Thyroid gland (tissue), 4 donors: ENCODE measurements around the gene PCDHB13. TPM values are rescaled to one million over a fixed set of nuclear protein-coding genes. Genes with fewer than 3 reads are reported as not detected.

Source experiments
- DNase-seq, 2 donors: peaks; one replicate each; pipeline ENCODE4 v3.0.0-alpha.2; 2019
- H3K27ac ChIP-seq, 3 donors: fragments of 200-600 bp; sonication (generic); 1 replicate in 2 of 3; 2 replicates in 1 of 3; pipeline ENCODE4 v1.5.1; 2016 to 2019; ENCODE audit warnings: mild to moderate bottlenecking in 1 of 3, moderate library complexity in 1 of 3
- H3K27me3 ChIP-seq: fragments of 200-600 bp; sonication (generic); one replicate; pipeline ENCODE4 v1.5.1; 2019
- H3K36me3 ChIP-seq, 2 donors: fragments of 200-600 bp; sonication (generic); one replicate each; pipeline ENCODE4 v1.5.1; 2016 to 2019
- H3K4me1 ChIP-seq, 2 donors: fragments of 200-600 bp; sonication (generic); one replicate each; pipeline ENCODE4 v1.5.1; 2017 to 2019
- H3K4me3 ChIP-seq, 3 donors: fragments of 200-600 bp; sonication (generic); replicated peaks in 1 of 3; 1 replicate in 2 of 3; 2 replicates in 1 of 3; pipeline ENCODE4 v1.5.1; 2016; ENCODE audit warnings: mild to moderate bottlenecking in 1 of 3
- H3K9me3 ChIP-seq: fragments of 200-600 bp; sonication (generic); one replicate; pipeline ENCODE4 v1.5.1; 2017
- CTCF ChIP-seq, 6 experiments: fragments of 200-600 bp in 3 of 6; fragments of 450-650 bp in 3 of 6; sonication (generic) in 3 of 6; IDR thresholded peaks; one replicate each; pipeline ENCODE4 v1.5.1; 2016 to 2019; ENCODE audit warnings: antibody characterized with exemption in 6 of 6, mild to moderate bottlenecking in 2 of 6, inconsistent platforms in 1 of 6, moderate library complexity in 1 of 6
- POLR2A ChIP-seq, 2 donors: fragments of 450-650 bp; IDR thresholded peaks; one replicate each; pipeline ENCODE4 v1.6.1; 2017; ENCODE audit warnings: antibody characterized with exemption in 2 of 2, mild to moderate bottlenecking in 2 of 2, moderate library complexity in 1 of 2
- WGBS, 2 donors: methylation state at CpG; one replicate each; pipeline ENCODE4 v1.1.5; 2017; 5-methylcytosine and 5-hydroxymethylcytosine counted together
- intact Hi-C: fragments of 100-400 bp; cut with DNase I; formaldehyde crosslinking; loops from one replicate; pipeline ENCODE4 v1.15.1; 2023
- total RNA-seq, 4 donors: library from RNA; depleted of rRNA; stranded (reverse); fragments of >200 nt; gene quantifications; one replicate each; pipeline ENCODE4 v1.2.3, GENCODE V29; 2016

PCDHB13 gene
- total RNA-seq, 4 donors from 2014 or later, result 4.0 to 7.2 (median 5.2) TPM

- no peaks in the 10 kb centered on the region for H3K4me1 ChIP-seq
Observed at GRCh38 chr5:141250576-141250975, 36.9 kb downstream of the PCDHB13 start.

GRCh38 chr5:141258464-141258863 lies 44.7 kb downstream of the PCDHB13 start:
- DNase-seq, result no peak
- TF ChIP-seq CTCF (IDR thresholded peaks at IDR 0.05) (no peak), POLR2A (IDR thresholded peaks at IDR 0.05) (no peak)
- intact Hi-C loops, result loop anchor here (5.0 kb wide), 1 partner anchor 59 kb away; no protein-coding TSS in a partner anchor
- no peaks in the 10 kb centered on the region for H3K27me3 ChIP-seq
- H3K9me3 ChIP-seq, result peaks cover 18% of the 10 kb centered on the region
- no peak overlapping the region for H3K27ac ChIP-seq
- H3K36me3 ChIP-seq, result no peaks in the 10 kb centered on the region
- H3K4me3 ChIP-seq, result no peak overlapping the region
- no peaks in the 10 kb centered on the region for H3K4me1 ChIP-seq

More at GRCh38 chr5:141250576-141250975, 36.9 kb downstream of the PCDHB13 start:
- Histone ChIP-seq H3K4me3 (no peak overlapping the region), H3K27me3 (no peaks in the 10 kb centered on the region), H3K27ac (no peak overlapping the region), H3K36me3 (no peaks in the 10 kb centered on the region), H3K9me3 (no peaks in the 10 kb centered on the region)
- DNase-seq, result no peak
- intact Hi-C loops, result no loop called here
- no peak for TF ChIP-seq POLR2A (IDR thresholded peaks at IDR 0.05)
- no peak for TF ChIP-seq CTCF (IDR thresholded peaks at IDR 0.05)

GRCh38 chr5:141258948-141259347 lies 45.2 kb downstream of the PCDHB13 start:
- DNase-seq, result no peak
- intact Hi-C loops, result loop anchor here (5.0 kb wide), 1 partner anchor 58 kb away; no protein-coding TSS in a partner anchor
- H3K4me3 ChIP-seq, result no peak overlapping the region
- no peaks in the 10 kb centered on the region for H3K4me1 ChIP-seq
- H3K9me3 ChIP-seq, result peaks cover 18% of the 10 kb centered on the region
- TF ChIP-seq CTCF (IDR thresholded peaks at IDR 0.05) (no peak), POLR2A (IDR thresholded peaks at IDR 0.05) (no peak)
- H3K36me3 ChIP-seq, result no peaks in the 10 kb centered on the region
- H3K27me3 ChIP-seq, result no peaks in the 10 kb centered on the region
- no peak overlapping the region for H3K27ac ChIP-seq

GRCh38 chr5:141260458-141261237 lies 46.9 kb downstream of the PCDHB13 start:
- WGBS, 2 donors, result 65 to 68% methylated on average over 5 of the region's 5 CpGs
- H3K36me3 ChIP-seq, result no peaks in the 10 kb centered on the region
- no peak overlapping the region for H3K27ac ChIP-seq
- TF ChIP-seq POLR2A (IDR thresholded peaks at IDR 0.05) (no peak), CTCF (IDR thresholded peaks at IDR 0.05) (no peak)
- no peaks in the 10 kb centered on the region for H3K27me3 ChIP-seq
- intact Hi-C loops, result no loop called here
- H3K9me3 ChIP-seq, result peaks cover 18% of the 10 kb centered on the region
- H3K4me1 ChIP-seq, result no peaks in the 10 kb centered on the region
- H3K4me3 ChIP-seq, result no peak overlapping the region
- no peak for DNase-seq

- Histone ChIP-seq H3K27ac (no peak overlapping the region), H3K4me1 (no peaks in the 10 kb centered on the region), H3K36me3 (no peaks in the 10 kb centered on the region), H3K4me3 (no peak overlapping the region), H3K27me3 (no peaks in the 10 kb centered on the region), H3K9me3 (peaks cover 18% of the 10 kb centered on the region)
- no peak for DNase-seq
- 64 to 79% methylated on average over 1 of the region's 1 CpG for WGBS, 2 donors
- intact Hi-C loops, result no loop called here
- TF ChIP-seq CTCF (IDR thresholded peaks at IDR 0.05) (no peak), POLR2A (IDR thresholded peaks at IDR 0.05) (no peak)
Observed at GRCh38 chr5:141261238-141261546, 47.5 kb downstream of the PCDHB13 start.

Other genes starting within 250 kb of the PCDHB13 start
- gene PCDHAC2, start 247.4 kb upstream of the PCDHB13 start, total RNA-seq, result 1 to 10 TPM; 2.0 to 5.4 (median 3.4) TPM
- under 1 TPM in 1 of 4 donors, not detected in 3; under 0.01 TPM for gene PCDHB1, start 162.5 kb upstream of the PCDHB13 start, total RNA-seq
- gene PCDHB2, start 119.3 kb upstream of the PCDHB13 start, total RNA-seq, result 1 to 10 TPM; 1.2 to 4.2 (median 3.2) TPM
- gene PCDHB3, start 113.4 kb upstream of the PCDHB13 start, total RNA-seq, result 1 to 10 TPM in 3 of 4 donors, under 1 TPM in 1; 0.81 to 3.0 (median 2.4) TPM
- gene PCDHB4, start 92.1 kb upstream of the PCDHB13 start, total RNA-seq, result 1 to 10 TPM; 2.0 to 8.7 (median 3.5) TPM
- gene PCDHB5, start 78.7 kb upstream of the PCDHB13 start, total RNA-seq, result 10 to 100 TPM in 2 of 4 donors, 1 to 10 TPM in 2; 7.1 to 21.4 (median 11.1) TPM
- gene PCDHB6, start 63.9 kb upstream of the PCDHB13 start, total RNA-seq, result 1 to 10 TPM in 2 of 4 donors, under 1 TPM in 2; 0.13 to 2.4 (median 0.71) TPM
- 1 to 10 TPM in 3 of 4 donors, under 1 TPM in 1; 0.67 to 2.8 (median 2.1) TPM for gene PCDHB7, start 41.3 kb upstream of the PCDHB13 start, total RNA-seq
- gene PCDHB8, start 36.1 kb upstream of the PCDHB13 start, total RNA-seq, result 1 to 10 TPM in 3 of 4 donors, under 1 TPM in 1; 0.67 to 2.6 (median 1.8) TPM
- gene PCDHB16, start 31.5 kb upstream of the PCDHB13 start, total RNA-seq, result 1 to 10 TPM; 3.5 to 4.8 (median 4.1) TPM
- 1 to 10 TPM; 2.0 to 3.9 (median 3.0) TPM for gene PCDHB9, start 26.8 kb upstream of the PCDHB13 start, total RNA-seq
- 1 to 10 TPM; 1.6 to 3.1 (median 2.4) TPM for gene PCDHB10, start 21.6 kb upstream of the PCDHB13 start, total RNA-seq
- 1 to 10 TPM; 2.0 to 3.4 (median 2.5) TPM for gene PCDHB11, start 14.3 kb upstream of the PCDHB13 start, total RNA-seq
- 1 to 10 TPM; 1.1 to 3.6 (median 2.4) TPM for gene PCDHB12, start 5.2 kb upstream of the PCDHB13 start, total RNA-seq
- 1 to 10 TPM; 3.5 to 6.5 (median 4.0) TPM for gene PCDHB14, start 9.4 kb downstream of the PCDHB13 start, total RNA-seq
- gene PCDHB15, start 31.5 kb downstream of the PCDHB13 start, total RNA-seq, result 1 to 10 TPM; 3.8 to 6.8 (median 5.5) TPM
- 1 to 10 TPM in 2 of 4 donors, not detected in 2; 1.6 to 4.5 TPM for gene SLC25A2, start 90.1 kb downstream of the PCDHB13 start, total RNA-seq
- 10 to 100 TPM; 48.0 to 72.6 (median 60.9) TPM for gene TAF7, start 106.9 kb downstream of the PCDHB13 start, total RNA-seq
- gene PCDHGA1, start 116.6 kb downstream of the PCDHB13 start, total RNA-seq, result 1 to 10 TPM in 2 of 4 donors, under 1 TPM in 2; 0.40 to 1.3 (median 0.87) TPM
- gene PCDHGA2, start 124.8 kb downstream of the PCDHB13 start, total RNA-seq, result 1 to 10 TPM; 4.3 to 6.4 (median 5.6) TPM
- 1 to 10 TPM; 3.0 to 4.7 (median 4.1) TPM for gene PCDHGA3, start 129.9 kb downstream of the PCDHB13 start, total RNA-seq
- gene PCDHGB1, start 136.2 kb downstream of the PCDHB13 start, total RNA-seq, result 1 to 10 TPM; 3.9 to 7.5 (median 6.0) TPM
- 1 to 10 TPM; 3.5 to 7.7 (median 4.4) TPM for gene PCDHGA4, start 141.1 kb downstream of the PCDHB13 start, total RNA-seq
- 1 to 10 TPM; 4.4 to 7.6 (median 6.6) TPM for gene PCDHGB2, start 146.1 kb downstream of the PCDHB13 start, total RNA-seq
- 1 to 10 TPM; 3.5 to 5.3 (median 4.2) TPM for gene PCDHGA5, start 150.2 kb downstream of the PCDHB13 start, total RNA-seq
- 1 to 10 TPM; 5.1 to 9.2 (median 5.8) TPM for gene PCDHGB3, start 156.3 kb downstream of the PCDHB13 start, total RNA-seq
- gene PCDHGA6, start 160.0 kb downstream of the PCDHB13 start, total RNA-seq, result 1 to 10 TPM; 5.6 to 7.3 (median 5.8) TPM
- gene PCDHGA7, start 168.8 kb downstream of the PCDHB13 start, total RNA-seq, result 1 to 10 TPM; 5.1 to 9.8 (median 7.8) TPM
- gene PCDHGB4, start 173.8 kb downstream of the PCDHB13 start, total RNA-seq, result 10 to 100 TPM; 10.4 to 12.5 (median 10.4) TPM
- 1 to 10 TPM; 2.9 to 5.8 (median 4.7) TPM for gene PCDHGA8, start 178.7 kb downstream of the PCDHB13 start, total RNA-seq
- gene PCDHGB5, start 184.0 kb downstream of the PCDHB13 start, total RNA-seq, result 10 to 100 TPM; 17.2 to 22.6 (median 20.2) TPM
- gene PCDHGA9, start 188.9 kb downstream of the PCDHB13 start, total RNA-seq, result 10 to 100 TPM in 3 of 4 donors, 1 to 10 TPM in 1; 9.7 to 12.1 (median 11.0) TPM
- 10 to 100 TPM in 3 of 4 donors, 1 to 10 TPM in 1; 9.5 to 11.4 (median 10.9) TPM for gene PCDHGB6, start 194.1 kb downstream of the PCDHB13 start, total RNA-seq
- gene PCDHGA10, start 199.1 kb downstream of the PCDHB13 start, total RNA-seq, result 10 to 100 TPM in 1 of 4 donors, 1 to 10 TPM in 3; 8.7 to 17.1 (median 9.3) TPM
- gene PCDHGB7, start 203.8 kb downstream of the PCDHB13 start, total RNA-seq, result 10 to 100 TPM in 3 of 4 donors, 1 to 10 TPM in 1; 9.5 to 19.7 (median 11.3) TPM
- gene PCDHGA11, start 207.1 kb downstream of the PCDHB13 start, total RNA-seq, result 1 to 10 TPM; 8.0 to 9.5 (median 8.2) TPM
- 10 to 100 TPM in 2 of 4 donors, 1 to 10 TPM in 2; 9.4 to 13.5 (median 10.7) TPM for gene PCDHGA12, start 216.6 kb downstream of the PCDHB13 start, total RNA-seq